Measurements from ENCODE around the gene CGN. TPM values are rescaled to one million over a fixed set of nuclear protein-coding genes. Genes with fewer than 3 reads are reported as not detected.

Gene CGN
- polyA plus RNA-seq, 3 donors = 34.9 to 44.2 (median 42.6) TPM

GRCh38 chr1:151501474-151501873 is 9.7 kb upstream of the CGN start:
- no peak for DNase-seq (ENCODE audit: low read depth in 3 of 3, low spot score in 2 of 3)

GRCh38 chr1:151502035-151502700 is 9.0 kb upstream of the CGN start:
- DNase-seq (ENCODE audit: low read depth in 3 of 3, low spot score in 2 of 3) = no peak

DNA sequence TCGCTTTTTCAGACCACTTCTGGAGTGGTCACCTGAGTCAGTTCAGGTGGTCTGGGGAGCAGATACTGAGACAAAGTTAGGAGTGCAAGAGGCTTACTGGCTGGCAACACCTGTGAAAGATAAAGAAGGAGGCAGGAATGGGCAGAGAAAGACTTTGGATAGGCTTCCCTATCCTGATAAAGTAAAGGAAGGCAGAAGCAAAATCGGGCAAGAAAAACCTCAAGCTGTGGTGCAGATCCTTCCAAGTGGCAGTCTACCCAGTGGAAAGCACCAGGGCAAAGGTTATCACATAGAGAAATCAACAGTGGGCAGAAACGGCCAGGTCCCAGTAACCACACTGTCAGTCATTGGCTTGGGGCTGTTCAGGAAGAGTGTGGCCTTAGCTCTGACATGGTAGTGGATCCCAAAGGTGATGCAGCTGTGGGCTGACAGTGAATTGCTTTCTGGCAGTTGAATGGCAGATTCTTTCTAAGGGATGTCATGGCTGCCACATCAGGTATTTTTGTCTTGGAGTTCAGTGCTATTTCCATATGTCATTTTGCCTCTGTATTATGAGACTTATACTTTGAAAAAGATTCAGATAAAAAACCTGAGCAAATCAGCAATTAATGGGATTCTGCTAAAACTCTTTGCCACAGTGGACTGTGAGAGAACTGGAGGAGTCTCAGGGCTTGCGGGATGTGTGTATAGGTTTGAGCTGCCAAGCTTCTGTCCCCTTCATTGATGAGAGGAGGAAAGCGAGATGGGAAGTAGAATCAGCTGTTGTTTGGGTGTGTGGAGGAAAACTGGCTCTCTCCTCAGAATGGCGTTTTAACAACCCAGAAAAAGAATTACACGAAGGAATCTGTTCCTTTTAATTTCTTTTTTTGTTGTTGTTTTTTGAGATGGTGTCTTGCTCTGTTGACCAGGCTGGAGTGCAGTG is 8.1 kb upstream of the CGN start:
- DNase-seq (ENCODE audit: low read depth in 3 of 3, low spot score in 2 of 3) = no peak

DNA sequence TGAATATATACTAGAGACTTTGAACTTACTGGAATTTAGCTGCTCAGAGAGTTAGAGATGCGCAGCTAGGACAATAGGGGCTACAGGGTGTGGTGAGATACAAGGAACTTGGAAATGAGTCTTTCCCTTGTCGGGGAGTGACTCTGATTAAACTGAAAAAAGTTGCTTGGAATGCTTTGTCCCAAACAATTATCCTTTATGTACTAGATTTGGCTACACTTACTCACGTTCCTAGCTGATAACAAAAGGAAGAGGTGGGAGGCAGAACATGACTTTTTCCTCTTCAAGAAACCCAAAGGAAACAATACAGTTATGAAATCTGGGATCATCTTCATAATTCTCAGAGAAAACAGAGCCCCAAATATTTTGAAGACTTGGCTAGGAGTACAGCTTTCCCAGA is 6.9 kb upstream of the CGN start:
- DNase-seq (ENCODE audit: low read depth in 3 of 3, low spot score in 2 of 3) = no peak

DNA sequence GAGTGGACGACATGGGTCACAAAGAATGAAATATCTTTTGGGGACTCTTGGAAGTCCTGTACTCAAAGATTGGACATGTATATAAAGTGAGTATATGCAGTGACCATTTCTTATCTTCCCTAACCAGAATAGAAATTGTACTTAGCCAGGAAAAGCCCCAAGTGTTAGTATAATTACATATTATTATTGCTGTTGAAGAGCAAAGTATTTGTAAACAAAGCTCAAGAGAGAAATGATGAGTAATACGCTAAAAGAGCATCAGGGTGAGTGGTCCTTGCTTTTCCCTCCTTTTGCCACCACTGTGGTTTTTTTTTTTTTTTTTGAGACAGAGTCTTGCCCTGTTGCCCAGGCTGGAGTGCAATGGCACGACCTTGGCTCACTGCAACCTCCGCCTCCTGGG is 6.4 kb upstream of the CGN start:
- DNase-seq (ENCODE audit: low read depth in 3 of 3, low spot score in 2 of 3) = no peak

GRCh38 chr1:151508833-151509232 is 2.4 kb upstream of the CGN start:
- DNase-seq (ENCODE audit: low read depth in 3 of 3, low spot score in 2 of 3) = no peak

- DNase-seq (ENCODE audit: low read depth in 3 of 3, low spot score in 2 of 3) = no peak
Measured at GRCh38 chr1:151509350-151510019, 1.7 kb upstream of the CGN start.

DNA sequence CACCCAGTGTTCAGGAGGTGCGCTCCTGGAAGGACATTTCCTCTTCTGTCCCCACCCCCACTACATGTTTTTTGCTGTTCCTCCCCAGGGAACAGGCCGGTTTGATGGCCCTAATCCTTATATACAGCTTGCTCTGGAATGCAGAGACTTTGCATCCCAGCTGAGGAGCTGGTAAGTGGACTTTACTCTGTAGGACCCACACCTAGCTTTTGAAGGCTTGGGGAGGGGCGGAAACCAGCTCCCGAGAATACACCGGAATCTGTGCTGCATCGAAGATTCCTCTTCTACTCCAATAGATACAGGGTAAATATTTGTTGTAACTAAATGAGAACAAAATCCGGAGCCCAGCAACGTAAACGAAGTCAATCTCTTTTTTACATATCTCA is 1.2 kb upstream of the CGN start:
- no peak for DNase-seq (ENCODE audit: low read depth in 3 of 3, low spot score in 2 of 3)

DNA sequence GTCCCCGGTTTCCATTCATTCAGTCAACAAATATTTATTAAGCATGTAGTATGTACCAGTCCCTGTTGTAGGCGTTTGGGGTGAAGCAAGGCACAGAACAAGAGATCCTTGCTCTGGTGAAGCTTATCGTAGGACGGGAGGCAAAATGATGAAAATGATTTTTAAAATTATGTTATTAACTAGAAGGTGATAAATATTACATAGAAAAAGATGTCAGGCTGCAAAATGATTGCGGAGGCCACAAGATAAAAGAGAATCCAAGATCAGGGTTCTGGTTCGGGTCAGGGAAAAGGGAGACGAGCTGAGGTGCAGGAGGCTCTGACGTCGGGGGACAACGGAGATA is 602 bp upstream of the CGN start:
- no peak for DNase-seq (ENCODE audit: low read depth in 3 of 3, low spot score in 2 of 3)

DNA sequence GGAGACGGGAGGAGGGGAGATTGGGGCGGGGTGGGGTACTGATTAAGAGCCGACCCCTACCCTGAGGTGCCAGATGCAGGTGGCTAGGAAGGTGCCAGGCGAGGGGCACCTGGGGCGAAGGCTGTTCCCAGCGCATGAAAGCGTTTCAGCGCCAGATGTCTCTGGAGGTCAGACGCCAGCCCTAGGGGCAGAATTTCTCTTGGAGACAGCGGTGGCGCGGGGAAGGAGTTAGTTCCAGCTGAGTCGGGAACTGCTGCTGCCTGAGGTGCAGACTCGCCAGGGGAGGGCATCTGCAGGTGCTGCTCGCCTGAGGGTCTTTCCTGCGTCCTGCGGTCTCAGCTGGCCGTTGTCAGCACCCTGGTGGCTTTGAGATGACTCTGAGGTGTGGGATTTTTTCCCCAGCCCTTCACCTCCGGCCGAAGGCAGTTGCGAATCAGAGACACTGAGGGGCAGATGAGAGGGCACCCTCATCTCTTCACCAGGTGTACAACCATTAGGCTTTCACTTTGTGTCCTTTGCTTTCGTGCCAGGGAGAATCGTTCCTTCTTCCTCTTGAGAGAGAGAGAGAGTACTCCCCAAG is 539 bp downstream of the CGN start:
- DNase-seq (ENCODE audit: low read depth in 3 of 3, low spot score in 2 of 3) = no peak

GRCh38 chr1:151512326-151512725 is 1.1 kb downstream of the CGN start:
- DNase-seq (ENCODE audit: low read depth in 3 of 3, low spot score in 2 of 3) = no peak

DNA sequence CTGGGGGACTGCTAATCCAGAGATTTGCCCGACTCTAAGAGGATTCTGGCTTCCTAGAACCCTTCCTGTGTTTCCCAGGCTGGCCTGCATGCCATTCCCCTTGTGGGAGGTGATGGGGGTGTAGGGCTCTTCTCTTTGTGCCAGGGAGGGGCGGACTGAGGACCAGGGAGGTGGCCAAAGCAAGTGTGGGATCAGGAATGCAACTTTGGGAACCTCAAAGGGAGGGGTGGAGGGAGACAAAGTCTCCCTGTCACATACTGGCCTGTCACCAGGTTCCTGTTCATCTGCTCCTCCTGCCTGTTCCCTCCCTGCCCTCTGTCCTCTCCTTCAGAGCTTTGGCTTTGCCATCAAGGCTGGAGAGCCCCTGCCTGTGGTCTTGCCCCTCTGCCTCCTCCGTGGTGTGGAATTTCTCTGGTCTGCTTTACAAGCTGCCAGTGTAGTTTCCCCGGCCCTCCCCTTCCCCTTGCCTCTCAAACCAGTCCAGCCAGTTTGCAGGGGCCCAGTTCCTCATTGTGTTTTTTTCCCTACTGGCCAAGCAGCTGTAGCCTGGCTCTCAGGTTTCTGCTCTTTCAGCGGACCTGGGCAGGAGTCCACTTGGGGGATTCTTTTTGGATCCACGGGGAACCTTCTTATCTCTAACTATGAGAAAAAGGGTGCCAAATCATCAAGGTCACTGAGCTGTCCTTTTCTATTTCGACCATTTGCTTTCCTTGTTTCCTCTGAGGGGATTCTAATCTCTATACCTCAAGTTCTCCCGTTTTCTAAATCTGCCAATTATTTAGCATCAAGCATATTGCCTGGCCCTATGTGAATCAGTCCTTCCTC is 1.8 kb downstream of the CGN start:
- no peak for DNase-seq (ENCODE audit: low read depth in 3 of 3, low spot score in 2 of 3)

DNA sequence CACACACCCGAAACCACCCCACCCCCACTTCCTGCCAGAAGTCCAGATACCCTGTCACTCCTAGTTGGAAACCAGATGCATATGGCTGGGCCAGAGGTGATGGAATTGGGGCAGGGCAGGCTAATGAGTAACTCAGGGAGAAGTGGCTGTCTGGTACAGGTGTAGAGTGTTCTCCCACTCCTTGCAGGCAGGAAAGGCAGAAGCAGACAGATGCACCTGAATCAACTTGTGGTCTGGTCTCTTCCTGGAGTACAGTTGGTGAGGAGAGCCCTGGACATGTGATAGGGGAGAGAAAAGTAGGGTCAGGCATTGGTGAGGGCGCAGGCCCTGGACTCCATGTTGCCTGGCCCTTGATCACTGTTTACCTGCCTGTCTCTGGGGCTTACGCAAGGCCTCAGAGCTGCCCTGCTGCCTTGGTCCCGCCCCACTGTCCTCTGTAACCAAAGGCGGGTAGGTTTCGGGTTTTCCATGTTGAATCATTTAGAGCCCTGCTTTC is 2.5 kb downstream of the CGN start:
- no peak for DNase-seq (ENCODE audit: low read depth in 3 of 3, low spot score in 2 of 3)

GRCh38 chr1:151514366-151514765 is 3.2 kb downstream of the CGN start:
- no peak for DNase-seq (ENCODE audit: low read depth in 3 of 3, low spot score in 2 of 3)

DNA sequence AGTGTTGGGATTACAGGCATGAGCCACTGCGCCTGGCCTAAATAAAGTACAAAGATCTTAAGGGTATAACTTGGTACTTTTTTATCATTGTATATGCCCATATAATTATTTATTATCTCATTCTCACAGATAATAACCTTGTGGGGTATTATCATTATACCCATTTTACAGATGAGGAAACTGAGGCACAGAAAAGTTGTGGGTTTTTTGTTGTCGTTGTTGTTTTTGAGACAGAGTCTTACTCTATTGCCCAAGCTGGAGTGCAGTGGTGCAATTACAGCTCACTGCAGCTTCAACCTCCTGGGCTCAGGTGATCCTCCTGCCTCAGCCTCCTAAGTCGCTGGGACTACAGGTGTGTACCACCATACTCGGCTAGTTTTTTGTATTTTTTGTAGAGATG is 4.1 kb downstream of the CGN start:
- no peak for DNase-seq (ENCODE audit: low read depth in 3 of 3, low spot score in 2 of 3)

GRCh38 chr1:151516031-151516511 is 4.9 kb downstream of the CGN start:
- DNase-seq (ENCODE audit: low read depth in 3 of 3, low spot score in 2 of 3) = no peak

DNA sequence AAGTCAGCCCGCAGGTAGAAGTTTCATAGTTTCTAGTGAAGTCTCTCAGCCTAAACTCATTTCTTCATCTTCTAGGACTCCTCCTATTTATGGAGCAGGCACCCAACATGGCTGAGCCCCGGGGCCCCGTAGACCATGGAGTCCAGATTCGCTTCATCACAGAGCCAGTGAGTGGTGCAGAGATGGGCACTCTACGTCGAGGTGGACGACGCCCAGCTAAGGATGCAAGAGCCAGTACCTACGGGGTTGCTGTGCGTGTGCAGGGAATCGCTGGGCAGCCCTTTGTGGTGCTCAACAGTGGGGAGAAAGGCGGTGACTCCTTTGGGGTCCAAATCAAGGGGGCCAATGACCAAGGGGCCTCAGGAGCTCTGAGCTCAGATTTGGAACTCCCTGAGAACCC is 7.2 kb downstream of the CGN start:
- DNase-seq (ENCODE audit: low read depth in 3 of 3, low spot score in 2 of 3) = no peak

DNA sequence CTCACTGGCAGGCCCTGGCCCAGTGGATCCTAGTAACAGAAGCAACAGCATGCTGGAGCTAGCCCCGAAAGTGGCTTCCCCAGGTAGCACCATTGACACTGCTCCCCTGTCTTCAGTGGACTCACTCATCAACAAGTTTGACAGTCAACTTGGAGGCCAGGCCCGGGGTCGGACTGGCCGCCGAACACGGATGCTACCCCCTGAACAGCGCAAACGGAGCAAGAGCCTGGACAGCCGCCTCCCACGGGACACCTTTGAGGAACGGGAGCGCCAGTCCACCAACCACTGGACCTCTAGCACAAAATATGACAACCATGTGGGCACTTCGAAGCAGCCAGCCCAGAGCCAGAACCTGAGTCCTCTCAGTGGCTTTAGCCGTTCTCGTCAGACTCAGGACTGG is 7.7 kb downstream of the CGN start:
- DNase-seq (ENCODE audit: low read depth in 3 of 3, low spot score in 2 of 3) = no peak

DNA sequence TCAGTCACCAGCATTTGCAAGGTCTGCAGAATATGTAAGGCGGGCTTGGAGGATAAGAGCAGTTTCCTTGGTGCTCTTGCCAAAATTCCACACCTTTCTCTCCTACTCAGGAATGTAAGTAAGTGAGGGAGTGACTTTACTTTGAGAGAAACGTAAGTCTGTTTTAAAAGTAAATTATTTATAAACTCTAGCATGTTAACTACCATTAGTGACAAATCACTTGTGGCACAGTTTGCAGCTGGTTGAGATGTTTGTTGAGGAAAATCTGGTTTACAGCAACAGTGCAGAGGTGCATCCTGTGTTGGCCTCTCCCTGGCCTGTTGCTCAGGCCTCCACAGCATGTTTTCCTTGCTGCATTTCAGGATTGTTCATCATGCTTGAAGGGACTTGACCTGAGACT is 8.5 kb downstream of the CGN start:
- no peak for DNase-seq (ENCODE audit: low read depth in 3 of 3, low spot score in 2 of 3)

- no peak for DNase-seq (ENCODE audit: low read depth in 3 of 3, low spot score in 2 of 3)
Measured at GRCh38 chr1:151520359-151520758, 9.2 kb downstream of the CGN start.

All from right renal cortex interstitium (tissue), 3 donors.